Hepatocyte (in vitro differentiated cells): ENCODE results near the gene LOXHD1. TPM values are rescaled to one million over a fixed set of nuclear protein-coding genes. Genes with fewer than 3 reads are reported as not detected.

Experiments
- DNase-seq: peaks from one replicate; pipeline ENCODE4 v3.0.0-alpha.2; 2016; ENCODE audit warnings: low spot score
- H2AFZ ChIP-seq: fragments of 200-600 bp; sonication (generic); 2 replicates; pipeline ENCODE4 v1.6.0; 2016; ENCODE audit warnings: antibody characterized with exemption, mild to moderate bottlenecking
- H3K27ac ChIP-seq: fragments of 200-600 bp; sonication (generic); 2 replicates; pipeline ENCODE4 v1.5.1; 2016; ENCODE audit warnings: mild to moderate bottlenecking
- H3K27me3 ChIP-seq: fragments of 200-600 bp; sonication (generic); 2 replicates; pipeline ENCODE4 v1.6.1; 2016
- H3K36me3 ChIP-seq: fragments of 200-600 bp; sonication (generic); replicated peaks from 2 replicates; pipeline ENCODE4 v1.5.1; 2016; ENCODE audit warnings: low read depth; ENCODE audit not compliant: insufficient read depth
- H3K4me1 ChIP-seq: fragments of 200-600 bp; sonication (generic); 2 replicates; pipeline ENCODE4 v1.5.1; 2016; ENCODE audit warnings: mild to moderate bottlenecking, moderate library complexity; ENCODE audit not compliant: insufficient read depth
- H3K4me2 ChIP-seq: fragments of 200-600 bp; sonication (generic); 2 replicates; pipeline ENCODE4 v1.6.0; 2016
- H3K4me3 ChIP-seq: fragments of 200-600 bp; sonication (generic); 2 replicates; pipeline ENCODE4 v1.5.1; 2016; ENCODE audit warnings: mild to moderate bottlenecking
- H3K79me2 ChIP-seq: fragments of 200-600 bp; sonication (generic); 2 replicates; pipeline ENCODE4 v1.6.0; 2017; ENCODE audit warnings: mild to moderate bottlenecking
- H3K9me2 ChIP-seq: fragments of 200-600 bp; sonication (generic); replicated peaks from 2 replicates; pipeline ENCODE4 v1.6.0; 2017; ENCODE audit warnings: mild to moderate bottlenecking; ENCODE audit not compliant: insufficient read depth
- H3K9me3 ChIP-seq: fragments of 200-600 bp; sonication (generic); 2 replicates; pipeline ENCODE4 v1.5.1; 2016; ENCODE audit warnings: low read depth, mild to moderate bottlenecking
- H4K20me1 ChIP-seq: fragments of 200-600 bp; sonication (generic); 2 replicates; pipeline ENCODE4 v1.6.0; 2016; ENCODE audit warnings: mild to moderate bottlenecking; ENCODE audit not compliant: insufficient read depth, poor library complexity, severe bottlenecking
- CTCF ChIP-seq: fragments of 200-600 bp; sonication (generic); IDR thresholded peaks from 2 replicates; pipeline ENCODE4 v1.5.1; 2016; ENCODE audit warnings: antibody characterized with exemption, mild to moderate bottlenecking; ENCODE audit not compliant: poor library complexity
- EZH2 ChIP-seq: fragments of 200-600 bp; sonication (generic); IDR thresholded peaks from 2 replicates; pipeline ENCODE4 v1.6.1; 2016; ENCODE audit warnings: antibody characterized with exemption, mild to moderate bottlenecking, borderline replicate concordance
- EZH2phosphoT487 ChIP-seq: fragments of 200-600 bp; sonication (generic); IDR thresholded peaks from one replicate; pipeline ENCODE4 v1.6.1; 2018; ENCODE audit warnings: antibody characterized with exemption, mild to moderate bottlenecking, low read depth, moderate library complexity; ENCODE audit not compliant: unreplicated experiment, severe bottlenecking
- WGBS: methylation state at CpG from one replicate; pipeline ENCODE4 v1.1.6; 2016; ENCODE audit warnings: low lambda C conversion rate; ENCODE audit errors: missing lambda C conversion rate; 5-methylcytosine and 5-hydroxymethylcytosine counted together
- polyA plus RNA-seq: library from polyadenylated mRNA; unstranded; fragments of >200 nt; fragmentation: Nextera tagmentation; extraction: Ambion mirVana; gene quantifications from 2 replicates; pipeline ENCODE4 v1.2.1, GENCODE V29; 2016
- total RNA-seq: library from RNA; depleted of rRNA; stranded (reverse); fragments of >200 nt; gene quantifications from 2 replicates; pipeline ENCODE4 v1.2.3, GENCODE V29; 2014

Gene LOXHD1
- total and polyA plus RNA-seq, 2 experiments from 2014 or later = not detected

GRCh38 chr18:46497129-46497528 is 159.9 kb downstream of the LOXHD1 start:
- TF ChIP-seq EZH2phosphoT487 (no peak), EZH2 (no peak), CTCF (no peak)
- WGBS = 1% methylated on average over 4 of the region's 4 CpGs
- Histone ChIP-seq H4K20me1 (no peaks in the 10 kb centered on the region), H3K4me3 (no peak overlapping the region), H3K4me2 (no peak overlapping the region), H3K79me2 (no peaks in the 10 kb centered on the region), H3K9me2 (no peaks in the 10 kb centered on the region), H2AFZ (no peak overlapping the region), H3K36me3 (no peaks in the 10 kb centered on the region), H3K4me1 (no peaks in the 10 kb centered on the region), H3K27ac (no peak overlapping the region), H3K9me3 (no peaks in the 10 kb centered on the region), H3K27me3 (peaks cover 10% of the 10 kb centered on the region)
- peak; percentile 71 for DNase-seq

- peaks cover 7% of the 10 kb centered on the region for H3K27me3 ChIP-seq
- no peak for DNase-seq
- H3K27ac ChIP-seq = no peak overlapping the region
- no peaks in the 10 kb centered on the region for H4K20me1 ChIP-seq
- TF ChIP-seq EZH2 (no peak), EZH2phosphoT487 (no peak), CTCF (no peak)
- no peak overlapping the region for H2AFZ ChIP-seq
- no peaks in the 10 kb centered on the region for H3K9me3 ChIP-seq
- no peaks in the 10 kb centered on the region for H3K79me2 ChIP-seq
- no peaks in the 10 kb centered on the region for H3K9me2 ChIP-seq
- 92% methylated on average over 11 of the region's 11 CpGs for WGBS
- no peak overlapping the region for H3K4me2 ChIP-seq
- H3K36me3 ChIP-seq = no peaks in the 10 kb centered on the region
- no peak overlapping the region for H3K4me3 ChIP-seq
- no peaks in the 10 kb centered on the region for H3K4me1 ChIP-seq
Observed at GRCh38 chr18:46488471-46489213, 168.4 kb downstream of the LOXHD1 start.

- H3K4me1 ChIP-seq = no peaks in the 10 kb centered on the region
Observed at GRCh38 chr18:46485675-46486194, 171.3 kb downstream of the LOXHD1 start.

More at GRCh38 chr18:46485675-46486194, 171.3 kb downstream of the LOXHD1 start:
- Histone ChIP-seq H2AFZ (no peak overlapping the region), H3K4me3 (no peak overlapping the region), H3K27ac (no peak overlapping the region), H3K9me2 (no peaks in the 10 kb centered on the region), H4K20me1 (no peaks in the 10 kb centered on the region), H3K36me3 (no peaks in the 10 kb centered on the region), H3K27me3 (no peaks in the 10 kb centered on the region), H3K4me2 (no peak overlapping the region), H3K79me2 (no peaks in the 10 kb centered on the region), H3K9me3 (no peaks in the 10 kb centered on the region)
- TF ChIP-seq CTCF (no peak), EZH2phosphoT487 (no peak), EZH2 (no peak)
- DNase-seq = no peak
- 52% methylated on average over 2 of the region's 2 CpGs for WGBS
